ENCODE results near the gene MAP3K6.

Gene MAP3K6

DNA sequence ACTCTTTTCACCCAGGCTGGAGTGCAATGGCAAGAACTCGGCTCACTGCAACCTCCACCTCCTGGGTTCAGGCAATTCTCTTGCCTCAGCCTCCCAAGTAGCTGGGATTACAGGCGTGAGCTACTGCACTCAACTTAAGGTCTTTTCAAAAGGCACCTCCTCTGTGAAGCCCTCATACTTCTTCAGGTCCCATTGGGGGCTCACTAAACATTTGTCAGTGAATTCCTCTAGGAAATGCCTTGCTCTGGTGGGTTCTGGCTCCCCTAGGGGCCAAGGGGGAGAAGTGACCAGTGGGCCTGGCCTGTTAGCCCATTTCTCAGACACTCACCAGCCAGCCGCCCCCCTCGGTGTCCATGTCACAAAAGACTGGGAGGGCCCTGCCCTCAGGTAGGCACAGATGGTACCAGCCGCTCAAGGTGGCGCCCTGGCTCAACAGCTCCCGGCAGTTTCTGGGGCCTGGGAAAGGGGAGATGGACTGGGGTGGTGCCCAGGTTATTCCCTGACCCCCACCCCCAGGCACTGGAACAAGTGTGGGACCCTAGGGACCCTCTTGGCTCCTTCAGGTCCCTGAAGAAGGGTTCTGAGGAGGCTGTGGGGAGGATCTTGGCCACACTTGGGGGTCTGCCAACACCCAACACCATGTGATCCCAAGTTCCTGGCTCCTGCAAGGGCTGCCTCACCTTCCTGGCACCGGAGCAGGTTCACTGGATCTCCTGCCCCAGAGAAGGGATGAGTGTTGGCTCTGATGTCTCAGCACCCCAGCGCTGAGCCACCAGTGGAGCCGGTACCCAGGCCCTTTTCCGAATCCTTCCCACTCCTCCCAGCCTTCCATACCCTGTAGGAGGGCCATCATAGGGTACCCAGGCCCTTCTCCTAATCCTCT, 6.3 kb upstream of the MAP3K6 start:
- no peak for DNase-seq

DNA sequence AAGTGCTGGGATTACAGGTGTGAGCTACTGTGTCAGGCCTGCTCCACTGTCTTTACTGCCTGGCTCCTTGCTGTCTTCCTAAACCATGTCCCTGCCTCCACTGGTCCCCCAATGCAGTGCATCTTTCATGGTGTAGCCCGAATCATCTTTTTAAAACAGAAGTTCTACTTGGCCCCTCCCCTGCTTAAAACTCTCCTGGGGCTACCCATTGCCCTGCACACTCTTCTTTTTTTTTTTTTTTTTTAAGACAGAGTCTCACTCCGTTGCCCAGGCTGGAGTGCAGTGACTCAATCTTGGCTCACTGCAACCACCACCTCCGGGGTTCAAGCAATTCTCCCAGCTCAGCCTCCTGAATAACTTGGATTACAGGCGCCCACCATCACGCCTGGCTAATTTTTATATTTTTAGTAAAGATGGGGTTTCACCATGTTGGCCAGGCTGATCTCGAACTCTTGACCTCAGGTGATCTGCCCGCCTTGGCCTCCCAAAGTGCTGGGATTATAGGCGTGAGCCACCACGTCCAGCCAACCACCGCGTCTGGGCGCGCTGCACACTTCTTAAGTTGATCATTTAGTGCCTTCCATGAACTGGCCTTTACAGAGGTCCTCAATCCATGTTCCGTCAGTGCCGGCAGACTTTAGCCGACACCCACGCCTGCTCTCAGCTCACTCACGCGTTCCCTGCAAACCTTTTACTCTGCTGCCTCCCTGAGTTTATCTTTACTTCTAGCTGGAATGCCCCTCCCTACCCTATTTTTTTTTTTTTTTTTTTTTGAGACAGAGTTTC, 5.5 kb upstream of the MAP3K6 start:
- no peak for DNase-seq

DNA sequence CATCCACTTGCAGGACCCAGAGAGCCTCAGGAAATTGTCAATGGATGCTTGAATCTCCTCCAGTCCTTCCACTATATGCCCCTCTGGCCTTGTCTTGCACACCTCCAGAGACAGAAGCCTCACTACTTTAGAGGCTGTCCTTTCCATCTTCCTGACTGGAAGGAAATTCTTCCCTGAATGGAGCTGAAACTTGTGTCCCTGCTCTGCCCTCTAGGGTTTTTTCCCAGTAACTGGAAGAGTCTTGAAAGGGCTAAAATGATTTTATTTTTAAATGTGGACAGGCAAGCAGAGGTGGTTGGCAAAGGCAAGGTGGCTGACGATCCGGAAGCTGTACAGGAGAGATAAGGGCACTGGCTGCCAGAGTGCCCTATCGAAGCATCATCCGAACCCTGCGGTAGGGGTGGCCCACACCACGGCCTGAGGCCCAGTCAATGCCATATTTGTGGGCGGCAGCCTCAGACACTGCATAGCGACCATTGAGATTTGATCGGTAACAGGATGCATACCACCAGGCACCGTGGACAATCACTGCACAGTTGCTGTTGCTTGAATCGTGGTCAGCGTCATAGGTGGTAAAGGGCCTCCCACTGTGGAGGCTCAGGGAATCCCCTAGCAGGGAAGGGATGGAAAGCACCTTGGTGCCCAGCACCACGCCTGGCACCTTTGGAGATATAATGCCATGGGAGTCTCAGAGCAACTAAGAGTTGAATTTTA, 2.3 kb upstream of the MAP3K6 start:
- DNase-seq, result no peak

DNA sequence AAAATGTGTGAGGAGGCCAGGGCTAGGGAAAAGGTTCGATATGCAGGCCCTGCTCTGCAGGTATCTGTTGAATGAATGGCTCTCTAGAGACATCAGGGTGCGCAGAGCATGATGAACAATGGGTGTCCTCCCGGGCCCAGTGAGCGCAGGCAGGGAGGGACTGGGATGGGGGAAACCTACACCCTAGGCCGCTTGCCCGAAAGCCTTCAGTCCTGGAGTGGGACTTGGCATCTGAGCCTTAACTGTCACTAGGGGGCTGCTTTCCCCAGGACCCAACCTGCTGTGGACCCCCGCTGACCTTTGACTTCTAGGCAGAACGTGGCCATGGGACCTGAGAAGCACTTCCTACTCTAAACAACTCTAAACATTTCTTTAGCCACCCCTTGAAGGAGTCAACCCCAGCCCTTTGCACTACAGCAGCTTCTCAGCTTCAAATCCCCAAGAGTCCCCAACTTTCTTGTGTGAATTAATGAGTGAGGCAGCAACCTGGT, 444 bp upstream of the MAP3K6 start:
- DNase-seq, result no peak

GRCh38 chr1:27366113-27366410, 699 bp downstream of the MAP3K6 start:
- DNase-seq, result peak; percentile 82

DNA sequence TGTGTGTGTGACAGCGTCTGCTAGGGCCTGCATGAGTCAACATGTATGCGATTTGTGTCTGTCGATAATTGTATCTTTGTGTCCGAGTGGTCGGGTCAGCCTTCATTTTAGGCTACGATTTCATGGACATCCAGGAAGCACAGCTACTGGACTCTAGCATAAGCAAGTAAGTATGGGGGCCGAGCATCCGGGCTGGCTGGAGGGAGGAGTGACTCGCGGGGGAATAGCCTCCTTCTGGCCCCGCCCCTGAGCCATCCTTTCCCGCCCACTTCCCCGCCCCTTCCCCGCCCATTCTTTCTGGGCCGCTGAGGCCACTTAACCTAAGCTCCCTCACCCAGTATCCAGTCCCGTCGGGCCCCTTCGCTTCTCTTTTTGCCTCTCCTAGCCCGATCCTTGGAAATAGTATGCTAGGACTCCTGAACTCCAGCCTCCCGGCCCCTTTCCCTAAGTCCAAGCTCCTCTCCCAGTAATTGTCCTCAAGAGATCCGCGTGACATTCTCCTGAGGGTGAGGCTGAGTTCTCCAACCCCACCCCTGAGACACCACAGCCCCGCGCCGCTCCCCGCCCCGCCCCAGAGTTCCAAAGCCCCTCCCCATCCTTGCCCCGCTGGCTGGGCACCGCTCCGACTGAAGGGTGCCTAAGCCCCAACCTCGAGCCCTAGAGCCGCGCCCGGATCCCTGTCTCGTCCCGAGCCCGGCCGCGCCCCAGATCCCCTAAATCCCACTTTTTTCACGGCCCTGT, 1.2 kb downstream of the MAP3K6 start:
- peak; percentile 85 for DNase-seq

- no peak for DNase-seq
These were observed 1.9 kb downstream of the MAP3K6 start for GRCh38 chr1:27364696-27365371.

- no peak for DNase-seq
These were observed 2.7 kb downstream of the MAP3K6 start for GRCh38 chr1:27363766-27364695.

DNA sequence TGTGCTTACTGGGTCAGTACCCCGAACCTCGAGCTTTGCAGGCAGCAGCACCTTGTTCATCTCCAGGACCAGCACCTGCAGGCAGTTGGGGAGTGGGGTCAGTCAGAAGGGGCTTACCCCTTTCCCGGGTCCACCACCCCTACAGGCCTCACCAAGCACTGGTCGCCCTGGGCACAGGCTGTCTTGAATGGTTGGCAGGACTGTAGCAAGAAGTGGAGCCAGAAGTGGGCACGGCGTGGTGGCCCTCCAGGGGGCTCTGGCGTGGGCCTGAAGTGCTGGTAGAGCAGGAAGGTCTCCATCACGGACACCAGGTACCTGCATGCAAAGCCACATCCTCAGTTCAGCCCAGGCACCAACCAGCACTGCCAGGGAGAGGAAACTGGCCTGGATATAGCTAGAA, 5.2 kb downstream of the MAP3K6 start:
- DNase-seq, result no peak

- no peak for DNase-seq
These were observed 5.7 kb downstream of the MAP3K6 start for GRCh38 chr1:27361044-27361402.

DNA sequence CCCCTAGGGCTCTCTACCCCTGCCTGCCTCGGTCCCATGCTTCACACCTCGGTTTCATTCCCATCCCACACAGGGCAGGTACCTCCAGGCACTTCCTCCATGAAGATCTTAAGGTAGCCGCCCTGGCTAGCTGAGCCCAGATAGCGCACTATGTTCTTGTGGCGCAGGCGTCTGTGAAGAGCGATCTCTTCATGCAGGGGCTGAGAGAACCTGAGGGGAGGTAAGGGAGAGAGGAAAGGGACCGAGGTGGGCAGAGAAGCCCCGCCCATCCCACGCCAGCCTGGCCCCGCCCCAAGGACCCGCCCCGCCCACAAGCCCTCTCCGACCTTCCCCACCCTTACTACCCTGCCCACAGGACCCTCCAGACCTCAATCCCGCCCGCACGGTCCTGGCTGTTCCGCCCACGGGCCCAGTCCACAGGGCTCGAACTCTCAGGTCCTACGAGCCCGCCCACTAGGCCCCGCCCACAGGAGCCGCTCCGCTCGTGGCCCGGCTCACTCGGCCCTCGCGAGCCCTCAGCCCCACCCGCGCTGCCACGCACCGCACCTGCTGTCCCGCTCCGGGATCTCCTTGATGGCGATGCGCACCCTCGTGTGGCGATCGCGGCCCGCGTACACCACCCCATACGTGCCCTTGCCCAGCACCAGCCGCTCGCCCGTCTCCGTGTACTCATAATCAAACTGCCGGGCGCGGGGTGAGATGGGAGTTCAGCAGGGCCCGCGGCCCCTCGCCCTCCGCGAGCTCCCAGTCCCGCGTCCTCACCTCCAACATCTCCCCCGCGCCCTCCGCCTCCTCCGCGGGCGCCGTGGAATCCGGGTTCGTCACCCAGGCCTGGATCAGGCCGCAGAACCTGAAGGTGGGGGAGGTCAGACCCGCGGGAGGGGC, 6.4 kb downstream of the MAP3K6 start:
- no peak for DNase-seq

DNA sequence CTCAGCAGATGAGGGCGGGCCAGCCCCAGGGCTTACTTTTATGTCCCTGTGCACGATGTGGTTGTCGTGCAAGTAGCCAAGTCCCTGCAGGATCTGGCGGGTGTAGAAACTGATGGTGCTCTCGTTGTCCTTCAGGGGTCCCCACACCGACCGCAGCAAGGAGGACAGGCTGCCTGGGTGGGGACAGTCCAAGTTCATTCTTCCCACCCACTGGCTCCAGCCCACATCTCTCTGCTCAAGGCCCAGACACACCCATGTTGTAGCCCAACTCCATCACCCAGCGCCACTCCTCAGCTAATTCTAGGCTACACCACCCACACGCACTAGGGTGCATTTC, 7.0 kb downstream of the MAP3K6 start:
- DNase-seq, result no peak

DNA sequence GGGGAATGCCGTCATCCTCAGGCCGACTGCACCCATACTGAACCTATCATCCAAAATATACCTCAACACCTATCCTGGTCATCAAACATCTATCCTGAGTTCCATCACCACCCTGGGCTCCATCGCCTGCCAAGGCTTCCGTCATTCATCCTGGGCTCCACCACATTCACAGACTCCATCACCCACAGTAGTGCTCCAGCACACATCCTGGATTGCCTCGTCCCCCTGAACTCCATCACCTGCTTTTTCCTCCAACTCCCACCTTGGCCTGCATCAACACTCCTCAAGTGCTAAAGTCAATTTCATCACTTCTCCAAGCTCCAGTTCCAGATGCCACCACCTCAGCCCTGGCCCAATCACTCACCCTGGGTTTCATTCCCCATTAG, 7.8 kb downstream of the MAP3K6 start:
- DNase-seq, result no peak

DNA sequence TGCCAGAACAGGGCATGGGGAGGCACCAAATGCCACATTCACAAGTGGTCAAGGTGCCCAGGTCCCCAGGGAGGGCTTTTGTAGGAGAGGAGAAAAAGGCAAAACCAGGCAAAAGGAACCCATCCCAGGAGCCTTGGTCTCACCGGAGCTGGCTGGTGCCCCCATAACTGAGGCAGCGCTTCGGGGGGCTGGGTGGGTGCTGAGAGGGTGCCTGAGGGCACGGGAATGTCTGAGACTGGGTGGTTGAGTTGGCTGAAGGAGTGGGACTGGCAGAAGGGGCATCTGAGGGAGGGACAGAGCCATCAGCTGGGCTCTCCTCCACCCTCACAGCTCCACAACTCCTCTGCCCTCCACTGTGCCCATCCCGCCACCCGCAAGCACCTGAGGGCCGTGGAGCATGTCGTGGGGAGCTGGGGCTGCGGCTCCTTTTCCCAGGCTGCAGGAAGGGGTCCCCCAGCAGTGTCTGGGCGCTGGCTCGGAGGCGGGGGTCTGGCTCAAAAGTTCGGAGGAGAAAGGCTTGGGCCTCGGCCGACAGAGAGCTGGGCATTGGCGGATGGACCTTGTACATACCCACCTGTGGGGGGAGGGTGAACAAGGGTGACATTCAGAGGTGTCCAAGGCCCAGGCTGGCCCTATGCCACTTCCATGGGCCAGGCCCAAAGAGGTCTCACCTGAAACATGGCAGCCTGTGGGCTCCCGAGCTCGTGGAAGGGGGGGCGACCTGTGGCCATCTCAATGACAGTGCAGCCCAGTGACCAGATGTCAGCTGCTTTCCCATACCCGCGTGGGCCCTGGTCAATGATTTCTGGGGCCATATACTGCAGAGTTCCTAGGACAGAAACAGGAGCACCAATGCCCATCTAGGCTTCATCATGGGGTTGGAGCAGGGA, 8.5 kb downstream of the MAP3K6 start:
- no peak for DNase-seq

GRCh38 chr1:27357281-27358037, 9.3 kb downstream of the MAP3K6 start:
- peak; percentile 86 for DNase-seq

GRCh38 chr1:27356619-27357280, 10.0 kb downstream of the MAP3K6 start:
- DNase-seq, result peak; percentile 52

GRCh38 chr1:27356277-27356618, 10.5 kb downstream of the MAP3K6 start:
- no peak for DNase-seq

DNA sequence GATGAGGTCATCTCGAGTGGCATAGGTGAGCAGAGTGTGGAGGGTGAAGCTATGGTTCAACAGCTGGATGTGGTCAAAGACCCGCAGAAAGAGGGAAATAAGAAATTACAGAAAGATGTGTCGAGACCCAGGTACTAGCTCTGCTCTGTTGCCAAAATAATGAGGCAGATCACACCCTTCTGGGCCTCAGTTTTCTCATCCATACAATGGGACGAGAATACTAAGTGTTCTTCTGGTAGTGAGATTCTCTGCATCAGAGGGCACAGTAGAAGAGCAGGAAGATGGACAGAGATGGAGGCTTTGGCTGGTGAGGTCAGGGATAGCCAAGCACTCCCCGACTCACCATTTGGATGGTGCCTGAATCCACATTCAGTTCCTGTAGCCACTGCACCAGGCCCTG, 11.1 kb downstream of the MAP3K6 start:
- no peak for DNase-seq

Measured in activated CD4-positive, alpha-beta T cell treated with anti-CD3 and anti-CD28 coated beads, Interleukin-10, Interleukin-2, amounts not matched to agents 100 ng/mL and 50 ng/mL, durations not matched to agents 16 hours and 8 hours (primary cell).